Stimulated activated naive CD8-positive, alpha-beta T cell treated with anti-CD3 and anti-CD28 coated beads, Interleukin-15, Interleukin-2, amounts not matched to agents 100 U/mL and 50 U/mL, for 24 hours (primary cell): ENCODE measurements around the gene SCRG1.

Source experiments
- ATAC-seq: fragments of 150-1000 bp; cut with Tn5 transposase; one replicate; pipeline ENCODE4 v1.10.0; 2021
- DNase-seq: peaks from one replicate; pipeline ENCODE4 v3.0.0; 2021

The SCRG1 gene

GRCh38 chr4:173362666-173363065 lies 36.2 kb downstream of the SCRG1 start:
- ATAC-seq (no peak), DNase-seq (no peak)

- no peak for DNase-seq
- ATAC-seq: no peak
Measured at GRCh38 chr4:173360587-173361221, 38.2 kb downstream of the SCRG1 start.

- no peak for ATAC-seq
- DNase-seq: no peak
Measured at GRCh38 chr4:173357939-173358338, 41.0 kb downstream of the SCRG1 start.

GRCh38 chr4:173347467-173347866 lies 51.4 kb downstream of the SCRG1 start:
- DNase-seq (no peak), ATAC-seq (no peak)

GRCh38 chr4:173346074-173346473 lies 52.8 kb downstream of the SCRG1 start:
- ATAC-seq: no peak
- DNase-seq: no peak

- no peak for ATAC-seq
- DNase-seq: no peak
Measured at GRCh38 chr4:173345648-173346047, 53.3 kb downstream of the SCRG1 start.

- DNase-seq (no peak), ATAC-seq (no peak)
Measured at GRCh38 chr4:173343832-173344397, 55.0 kb downstream of the SCRG1 start.

- ATAC-seq (no peak), DNase-seq (no peak)
Measured at GRCh38 chr4:173337463-173337862, 61.5 kb downstream of the SCRG1 start.

GRCh38 chr4:173334891-173335752 lies 63.8 kb downstream of the SCRG1 start:
- ATAC-seq (peak; percentile 37), DNase-seq (peak; percentile 59)
